GM23338 (cell line): ENCODE data around the gene TAF7.

Experiments used
- EZH2 ChIP-seq: fragments of 200-600 bp; sonication (generic); IDR thresholded peaks from one replicate; pipeline ENCODE4 v1.8.0; 2017; ENCODE audit warnings: antibody characterized with exemption, mild to moderate bottlenecking, low read depth; ENCODE audit not compliant: unreplicated experiment
- TF ChIP-seq, protein P1 (sequence below), 2 experiments: fragments of 200-600 bp in 1 of 2; sonication (generic) in 1 of 2; conservative IDR thresholded peaks; 2 replicates each; pipeline versions ENCODE4 v1.5.1 to v1.6.1; 2016 to 2017; ENCODE audit warnings: antibody characterized with exemption in 2 of 2, low read depth in 2 of 2, mild to moderate bottlenecking in 2 of 2, moderate library complexity in 1 of 2

DNA sequence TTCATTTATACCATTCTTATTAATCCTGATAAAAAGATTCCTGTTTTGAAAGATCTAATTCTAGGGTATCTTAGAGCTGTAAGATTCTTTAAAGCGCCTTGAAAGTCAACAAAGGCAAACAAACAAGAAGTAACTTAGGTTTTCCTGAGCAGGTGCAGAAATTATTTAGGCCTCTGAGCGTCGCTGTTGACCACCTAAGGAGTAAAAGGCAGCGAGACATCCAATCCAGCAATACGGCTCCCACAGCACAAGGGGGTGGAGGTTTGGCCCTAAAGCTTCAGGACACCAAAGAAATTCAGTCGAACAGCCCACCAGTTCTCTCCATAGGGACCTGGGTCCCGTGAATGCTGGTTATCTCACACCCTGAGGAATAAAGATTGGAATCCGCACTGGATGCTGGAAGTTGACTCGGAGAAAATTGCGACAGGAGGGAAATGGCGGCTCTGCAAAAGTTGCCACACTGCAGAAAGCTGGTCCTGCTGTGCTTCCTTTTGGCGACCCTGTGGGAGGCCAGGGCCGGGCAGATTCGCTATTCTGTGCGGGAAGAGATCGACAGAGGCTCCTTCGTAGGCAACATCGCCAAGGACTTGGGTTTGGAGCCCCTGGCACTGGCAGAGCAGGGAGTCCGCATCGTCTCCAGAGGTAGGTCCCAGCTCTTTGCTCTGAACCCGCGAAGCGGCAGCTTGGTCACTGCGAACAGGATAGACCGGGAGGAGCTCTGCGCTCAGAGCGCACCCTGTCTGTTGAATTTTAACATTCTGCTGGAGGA lies 18.1 kb upstream of the TAF7 start, which contains the start of gene PCDHGA2:
- TF ChIP-seq, protein P1, sequence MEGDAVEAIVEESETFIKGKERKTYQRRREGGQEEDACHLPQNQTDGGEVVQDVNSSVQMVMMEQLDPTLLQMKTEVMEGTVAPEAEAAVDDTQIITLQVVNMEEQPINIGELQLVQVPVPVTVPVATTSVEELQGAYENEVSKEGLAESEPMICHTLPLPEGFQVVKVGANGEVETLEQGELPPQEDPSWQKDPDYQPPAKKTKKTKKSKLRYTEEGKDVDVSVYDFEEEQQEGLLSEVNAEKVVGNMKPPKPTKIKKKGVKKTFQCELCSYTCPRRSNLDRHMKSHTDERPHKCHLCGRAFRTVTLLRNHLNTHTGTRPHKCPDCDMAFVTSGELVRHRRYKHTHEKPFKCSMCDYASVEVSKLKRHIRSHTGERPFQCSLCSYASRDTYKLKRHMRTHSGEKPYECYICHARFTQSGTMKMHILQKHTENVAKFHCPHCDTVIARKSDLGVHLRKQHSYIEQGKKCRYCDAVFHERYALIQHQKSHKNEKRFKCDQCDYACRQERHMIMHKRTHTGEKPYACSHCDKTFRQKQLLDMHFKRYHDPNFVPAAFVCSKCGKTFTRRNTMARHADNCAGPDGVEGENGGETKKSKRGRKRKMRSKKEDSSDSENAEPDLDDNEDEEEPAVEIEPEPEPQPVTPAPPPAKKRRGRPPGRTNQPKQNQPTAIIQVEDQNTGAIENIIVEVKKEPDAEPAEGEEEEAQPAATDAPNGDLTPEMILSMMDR (conservative IDR thresholded peaks at IDR 0.05; ENCODE audit: low read depth in 2 of 2), result peak; percentile 63 to 70
- no peak for TF ChIP-seq EZH2
